Measurements from ENCODE around the gene TAS2R41. TPM values are rescaled to one million over a fixed set of nuclear protein-coding genes. Genes with fewer than 3 reads are reported as not detected.

TAS2R41 gene
- total RNA-seq, 2 donors from 2014 or later: 0.59 TPM; not detected in 1

DNA sequence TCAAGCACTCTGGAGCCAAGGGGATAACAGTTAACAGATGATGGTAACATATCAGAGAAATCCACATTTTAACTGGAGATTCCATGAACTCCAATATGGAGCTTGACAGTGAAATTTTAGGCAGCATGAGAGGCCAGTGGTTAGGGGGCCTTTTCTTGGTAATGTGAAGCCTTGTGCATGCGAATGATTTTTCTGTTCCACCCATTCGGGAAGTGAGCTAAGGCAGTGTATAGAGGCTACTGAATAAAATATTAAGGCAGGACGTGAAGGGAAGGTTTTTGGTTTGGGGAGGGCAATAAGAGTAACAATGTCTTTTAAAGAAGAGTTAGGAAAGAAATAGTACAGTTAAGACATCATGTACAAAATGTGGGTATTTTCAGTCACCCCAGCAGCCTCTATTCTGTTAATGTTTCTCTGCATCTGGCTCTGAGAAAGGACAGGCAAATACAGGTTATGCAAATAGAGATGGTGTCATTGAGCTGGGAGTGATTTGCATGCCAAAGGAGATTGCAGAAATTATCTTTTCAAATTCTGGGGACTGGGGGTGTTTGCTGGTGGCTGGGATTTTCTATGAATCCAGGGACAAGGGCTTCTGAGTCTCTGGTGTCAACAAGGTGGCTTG, 41.2 kb upstream of the TAS2R41 start:
- Mint-ChIP-seq H3K36me3 (ENCODE audit: low read depth) (no peaks in the 10 kb centered on the region), H3K9me3 (no peaks in the 10 kb centered on the region), H3K27me3 (ENCODE audit: insufficient read depth) (no peaks in the 10 kb centered on the region), H3K4me1 (peaks cover 12% of the 10 kb centered on the region), H3K27ac (no peak overlapping the region), H3K4me3 (no peak overlapping the region)
- no peak overlapping the region for H3K9ac ChIP-seq (ENCODE audit: extremely low read depth, low read length, poor library complexity, severe bottlenecking)
- H3K27ac ChIP-seq (ENCODE audit: low read depth, low read length): no peak overlapping the region
- DNase-seq: no peak
- no peaks in the 10 kb centered on the region for H3K27me3 ChIP-seq (ENCODE audit: control insufficient read depth, insufficient read depth, low read length, poor library complexity, severe bottlenecking)
- no peak overlapping the region for H3K4me3 ChIP-seq (ENCODE audit: low read length)
- WGBS, 2 experiments (ENCODE audit: insufficient coverage in 1 of 2, insufficient read length in 1 of 2): 83 to 87% methylated on average over 2 to 3 of the region's 3 CpGs
- H3K36me3 ChIP-seq (ENCODE audit: control insufficient read depth, insufficient read depth, low read length): no peaks in the 10 kb centered on the region
- H3K9me3 ChIP-seq (ENCODE audit: control insufficient read depth, low read length): no peaks in the 10 kb centered on the region
- H3K4me1 ChIP-seq (ENCODE audit: control insufficient read depth, insufficient read depth, low read length): no peaks in the 10 kb centered on the region
- TF ChIP-seq, protein P1, sequence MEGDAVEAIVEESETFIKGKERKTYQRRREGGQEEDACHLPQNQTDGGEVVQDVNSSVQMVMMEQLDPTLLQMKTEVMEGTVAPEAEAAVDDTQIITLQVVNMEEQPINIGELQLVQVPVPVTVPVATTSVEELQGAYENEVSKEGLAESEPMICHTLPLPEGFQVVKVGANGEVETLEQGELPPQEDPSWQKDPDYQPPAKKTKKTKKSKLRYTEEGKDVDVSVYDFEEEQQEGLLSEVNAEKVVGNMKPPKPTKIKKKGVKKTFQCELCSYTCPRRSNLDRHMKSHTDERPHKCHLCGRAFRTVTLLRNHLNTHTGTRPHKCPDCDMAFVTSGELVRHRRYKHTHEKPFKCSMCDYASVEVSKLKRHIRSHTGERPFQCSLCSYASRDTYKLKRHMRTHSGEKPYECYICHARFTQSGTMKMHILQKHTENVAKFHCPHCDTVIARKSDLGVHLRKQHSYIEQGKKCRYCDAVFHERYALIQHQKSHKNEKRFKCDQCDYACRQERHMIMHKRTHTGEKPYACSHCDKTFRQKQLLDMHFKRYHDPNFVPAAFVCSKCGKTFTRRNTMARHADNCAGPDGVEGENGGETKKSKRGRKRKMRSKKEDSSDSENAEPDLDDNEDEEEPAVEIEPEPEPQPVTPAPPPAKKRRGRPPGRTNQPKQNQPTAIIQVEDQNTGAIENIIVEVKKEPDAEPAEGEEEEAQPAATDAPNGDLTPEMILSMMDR (conservative IDR thresholded peaks at IDR 0.05): no peak

DNA sequence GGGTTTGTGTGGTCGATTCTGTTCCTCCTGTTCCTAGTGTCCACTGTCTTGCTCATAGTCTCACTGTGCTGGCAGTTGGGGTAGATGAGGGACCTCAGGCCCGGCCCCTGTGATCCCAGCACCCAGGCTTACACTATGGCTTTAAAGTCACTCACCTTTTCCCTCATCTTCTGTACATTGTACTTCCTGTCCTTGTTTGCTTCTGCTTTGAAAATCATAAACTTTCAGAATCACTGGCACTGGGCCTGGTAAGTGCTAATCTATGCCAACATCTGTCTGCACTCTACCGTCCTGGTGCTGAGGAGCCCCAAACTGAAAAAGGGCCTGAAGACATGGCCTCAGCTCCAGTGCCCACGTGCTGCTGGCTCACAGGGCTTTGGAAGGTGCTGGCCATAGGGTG, 40.1 kb upstream of the TAS2R41 start:
- Histone ChIP-seq H3K4me3 (ENCODE audit: low read length) (no peak overlapping the region), H3K9me3 (ENCODE audit: control insufficient read depth, low read length) (no peaks in the 10 kb centered on the region), H3K36me3 (ENCODE audit: control insufficient read depth, insufficient read depth, low read length) (no peaks in the 10 kb centered on the region), H3K27ac (ENCODE audit: low read depth, low read length) (no peak overlapping the region), H3K27me3 (ENCODE audit: control insufficient read depth, insufficient read depth, low read length, poor library complexity, severe bottlenecking) (no peaks in the 10 kb centered on the region), H3K4me1 (ENCODE audit: control insufficient read depth, insufficient read depth, low read length) (no peaks in the 10 kb centered on the region), H3K9ac (ENCODE audit: extremely low read depth, low read length, poor library complexity, severe bottlenecking) (no peak overlapping the region)
- Mint-ChIP-seq H3K27me3 (ENCODE audit: insufficient read depth) (no peaks in the 10 kb centered on the region), H3K4me1 (peaks cover 12% of the 10 kb centered on the region), H3K9me3 (no peaks in the 10 kb centered on the region), H3K4me3 (no peak overlapping the region), H3K36me3 (ENCODE audit: low read depth) (no peaks in the 10 kb centered on the region), H3K27ac (no peak overlapping the region)
- WGBS, 2 experiments (ENCODE audit: insufficient coverage in 1 of 2, insufficient read length in 1 of 2): 89 to 100% methylated on average over 1 to 4 of the region's 4 CpGs
- TF ChIP-seq, protein P1 (conservative IDR thresholded peaks at IDR 0.05): no peak
- DNase-seq: no peak

DNA sequence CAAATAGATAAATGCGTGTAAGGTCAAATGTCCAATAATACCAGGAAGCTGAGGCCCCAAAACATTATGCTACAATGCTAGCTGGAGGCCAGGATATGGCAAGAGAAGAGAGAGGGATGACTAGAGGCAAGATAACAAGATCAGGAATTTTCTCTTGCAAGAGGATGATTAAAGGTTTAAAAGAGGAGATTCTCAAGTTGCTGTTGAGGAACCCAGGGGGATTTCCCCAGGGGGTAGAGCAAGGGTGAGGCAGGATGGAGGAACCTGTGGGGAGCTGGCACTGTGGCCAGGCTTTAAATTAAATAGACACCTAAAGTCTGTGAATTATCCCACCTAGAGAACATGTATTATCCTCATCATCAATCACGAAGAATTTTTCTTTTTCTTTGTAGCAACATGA, 37.8 kb upstream of the TAS2R41 start:
- no peaks in the 10 kb centered on the region for H3K4me1 ChIP-seq (ENCODE audit: control insufficient read depth, insufficient read depth, low read length)
- no peak overlapping the region for H3K4me3 ChIP-seq (ENCODE audit: low read length)
- no peak overlapping the region for H3K27ac ChIP-seq (ENCODE audit: low read depth, low read length)
- Mint-ChIP-seq H3K4me3 (no peak overlapping the region), H3K27me3 (ENCODE audit: insufficient read depth) (no peaks in the 10 kb centered on the region), H3K36me3 (ENCODE audit: low read depth) (no peaks in the 10 kb centered on the region), H3K9me3 (no peaks in the 10 kb centered on the region), H3K4me1 (peaks cover 12% of the 10 kb centered on the region), H3K27ac (no peak overlapping the region)
- no peak for DNase-seq
- 86 to 93% methylated on average over 1 of the region's 2 CpGs for WGBS, 2 experiments (ENCODE audit: insufficient coverage in 1 of 2, insufficient read length in 1 of 2)
- H3K36me3 ChIP-seq (ENCODE audit: control insufficient read depth, insufficient read depth, low read length): no peaks in the 10 kb centered on the region
- no peaks in the 10 kb centered on the region for H3K9me3 ChIP-seq (ENCODE audit: control insufficient read depth, low read length)
- no peaks in the 10 kb centered on the region for H3K27me3 ChIP-seq (ENCODE audit: control insufficient read depth, insufficient read depth, low read length, poor library complexity, severe bottlenecking)
- TF ChIP-seq, protein P1 (conservative IDR thresholded peaks at IDR 0.05): no peak
- H3K9ac ChIP-seq (ENCODE audit: extremely low read depth, low read length, poor library complexity, severe bottlenecking): no peak overlapping the region

Measured in endodermal cell (in vitro differentiated cells).